Kidney tubule cell (primary cell): ENCODE data around the gene KIF13A.
"Not testable (repeated sequence)": the region's sequence is repeated elsewhere in the genome, so short reads cannot be mapped to it uniquely, and the experiment has no call there.

Experiments
- DNase-seq: peaks from one replicate; pipeline ENCODE4 v3.0.0-alpha.2; 2018; ENCODE audit warnings: low spot score

Gene KIF13A

DNA sequence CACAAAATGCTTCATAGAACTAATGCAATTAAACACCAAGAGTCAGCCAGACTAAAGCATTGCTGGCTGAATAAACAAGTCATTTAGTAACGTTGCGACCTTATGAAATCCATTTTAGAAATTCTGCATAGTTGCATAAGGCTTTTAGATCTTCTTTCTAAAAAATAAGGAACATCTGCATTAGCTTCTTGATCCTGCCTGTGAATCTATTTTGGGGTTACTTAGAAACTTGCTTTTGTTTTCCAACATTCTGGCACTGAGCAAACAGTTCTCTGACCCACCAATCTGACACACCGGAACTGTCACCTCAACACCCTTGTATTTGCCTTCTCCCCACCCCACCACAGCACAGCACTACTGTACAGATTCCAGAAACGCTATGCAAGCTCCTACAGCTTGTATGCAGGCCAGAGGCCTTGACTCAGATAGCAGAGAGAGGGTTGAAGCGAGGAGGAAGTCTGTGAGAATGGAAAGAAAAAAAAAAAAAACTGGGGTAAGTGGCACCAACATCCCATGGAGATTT, 55.0 kb downstream of the KIF13A start:
- peak; percentile 29 for DNase-seq

DNA sequence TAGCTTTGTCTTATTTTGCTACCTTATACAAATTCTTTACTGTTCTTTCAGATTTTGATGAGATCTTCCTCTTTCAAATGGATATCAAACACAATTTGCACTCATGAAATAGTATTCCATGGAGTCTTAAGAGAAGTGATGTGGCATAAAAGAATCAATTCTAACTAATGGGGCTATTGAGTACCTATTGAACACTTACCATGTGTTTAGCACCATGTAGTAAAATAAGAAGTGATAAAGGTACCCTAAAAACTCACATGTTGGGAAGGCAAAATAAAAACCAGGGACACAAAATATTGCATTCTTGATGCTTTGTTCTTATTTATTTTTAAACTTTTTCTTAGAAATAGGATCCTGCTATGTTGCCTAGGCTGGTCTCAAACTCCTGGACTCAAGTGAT, 56.2 kb downstream of the KIF13A start:
- no peak for DNase-seq

DNA sequence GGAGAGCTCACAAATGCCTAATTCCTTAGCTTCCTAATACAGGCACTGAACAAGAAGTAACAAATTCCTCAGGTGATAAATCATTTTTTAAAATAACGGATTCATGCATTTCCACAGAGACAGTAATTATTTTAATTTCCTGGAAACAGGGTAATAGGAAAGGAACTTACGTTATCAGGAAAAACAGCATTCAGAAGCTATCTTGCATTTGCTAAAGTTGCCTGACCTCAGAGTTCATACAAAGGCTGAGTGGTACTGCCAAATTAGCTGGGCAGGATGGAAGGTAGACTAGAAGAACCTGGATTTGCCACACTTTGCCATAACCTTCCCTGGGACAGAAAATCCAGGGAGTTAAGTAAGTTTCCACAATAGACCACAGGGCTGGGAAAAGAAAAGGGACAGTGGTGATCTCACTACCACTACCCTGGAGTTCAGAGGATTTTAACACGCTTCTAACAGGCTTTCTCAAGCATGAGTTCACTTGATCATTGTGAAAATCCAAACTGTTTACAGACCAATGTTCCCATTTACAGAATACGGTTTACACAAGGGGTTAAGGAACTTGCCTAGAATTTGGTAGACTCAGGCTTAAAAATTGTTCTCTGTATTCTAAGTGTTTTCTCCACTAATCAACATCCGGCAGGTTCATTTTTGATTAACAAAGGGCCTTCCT, 57.0 kb downstream of the KIF13A start:
- peak; percentile 39 for DNase-seq

DNA sequence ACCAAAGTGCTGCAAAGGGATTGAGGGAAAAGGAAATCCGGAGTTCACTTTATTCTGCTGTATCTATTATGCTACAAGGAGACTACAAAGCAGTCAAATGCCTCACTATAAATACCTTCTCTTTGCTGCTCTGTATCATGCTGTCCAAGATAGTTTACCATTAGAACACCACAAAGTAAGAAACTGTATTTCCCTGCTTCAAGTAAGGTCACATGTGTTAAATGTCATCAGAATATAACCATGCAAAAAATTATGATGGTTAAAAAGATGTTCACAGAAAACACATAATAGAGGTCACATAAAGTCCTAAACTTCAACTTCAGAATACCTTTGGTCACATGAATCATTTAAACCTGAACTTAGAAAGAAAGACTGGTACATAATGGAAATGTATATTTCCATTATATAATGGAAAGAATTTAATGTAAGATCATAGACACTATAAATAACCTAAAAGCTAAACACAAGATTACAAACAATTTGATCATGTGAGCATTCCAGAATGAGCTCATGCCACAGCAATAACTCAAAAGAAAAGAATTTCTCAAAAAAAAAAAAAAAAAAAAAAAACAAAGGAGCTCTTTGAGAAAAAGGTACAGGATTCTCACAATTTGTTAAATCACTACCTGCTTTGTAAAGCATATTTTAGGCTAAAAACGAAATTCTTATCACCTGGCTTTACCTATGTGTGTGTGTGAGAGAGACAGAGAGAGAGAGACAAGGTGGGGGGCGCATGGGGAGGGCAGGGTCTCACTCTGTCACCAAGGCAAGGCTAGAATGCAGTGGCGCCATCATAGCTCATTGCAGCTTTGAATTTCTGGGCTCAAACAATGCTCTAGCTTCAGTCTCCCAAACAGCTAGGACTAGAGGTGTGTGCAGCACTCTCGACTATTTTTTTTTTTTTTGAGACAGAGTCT, 58.7 kb downstream of the KIF13A start:
- peak; percentile 22 for DNase-seq

DNA sequence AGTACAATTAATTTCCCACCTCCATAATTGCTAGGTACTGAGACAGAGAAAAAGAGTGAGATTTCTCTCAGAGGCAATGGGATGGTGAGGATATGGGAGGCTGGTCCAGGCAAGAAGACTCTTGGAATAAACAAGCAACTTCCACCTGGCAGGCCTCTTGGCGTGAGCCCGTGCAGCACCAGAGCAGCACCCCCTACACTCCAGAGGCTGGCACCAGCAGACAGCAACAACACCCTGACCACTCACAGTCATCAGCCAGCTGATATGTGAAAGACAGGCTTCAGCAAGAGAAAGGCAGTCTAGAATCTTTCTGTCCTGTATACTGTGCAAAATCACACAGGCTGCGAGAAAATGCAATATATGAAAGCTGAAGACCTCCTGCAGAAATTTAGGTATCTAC, 59.7 kb downstream of the KIF13A start:
- DNase-seq, result no peak

DNA sequence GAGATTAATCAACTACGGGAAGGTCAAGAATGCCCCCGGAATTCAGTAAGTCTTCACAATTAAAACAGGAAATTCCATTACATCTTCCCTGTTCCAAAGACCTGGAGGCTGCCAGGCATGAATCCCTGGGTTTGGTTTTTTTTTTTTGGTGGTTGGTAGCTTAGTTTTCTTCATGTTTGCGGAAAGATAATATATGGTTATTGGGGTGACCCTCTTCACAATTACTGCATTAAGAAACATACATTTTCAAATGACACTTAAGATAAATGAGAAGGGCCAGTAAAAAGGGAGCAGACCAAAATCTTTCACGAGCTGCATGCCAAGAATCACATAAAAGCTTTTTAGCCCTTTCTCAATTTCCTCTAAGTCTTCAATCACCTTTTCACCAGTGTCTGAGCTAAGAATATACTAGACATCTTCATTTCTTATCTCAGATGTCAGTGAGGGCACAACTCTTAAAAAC, 64.0 kb downstream of the KIF13A start:
- no peak for DNase-seq

DNA sequence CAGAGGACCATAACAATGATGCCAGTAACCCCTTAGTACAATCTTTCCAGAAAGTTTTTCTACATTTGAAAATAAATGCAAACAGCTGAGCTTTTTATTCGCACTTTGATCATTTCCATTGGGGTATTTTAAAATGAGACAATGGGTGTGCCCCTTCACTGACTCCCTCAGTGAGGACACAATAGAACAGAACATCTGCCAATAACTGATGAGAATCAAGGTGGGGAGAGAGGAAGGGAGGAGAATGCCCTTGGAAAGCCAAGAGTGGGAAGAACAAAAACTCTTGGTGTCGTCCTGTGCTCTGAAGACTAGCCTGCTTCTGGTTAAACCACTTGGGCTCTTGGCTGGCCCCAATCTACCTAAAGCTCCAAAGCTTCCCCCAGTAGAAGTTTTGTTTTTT, 66.0 kb downstream of the KIF13A start:
- DNase-seq, result no peak

DNA sequence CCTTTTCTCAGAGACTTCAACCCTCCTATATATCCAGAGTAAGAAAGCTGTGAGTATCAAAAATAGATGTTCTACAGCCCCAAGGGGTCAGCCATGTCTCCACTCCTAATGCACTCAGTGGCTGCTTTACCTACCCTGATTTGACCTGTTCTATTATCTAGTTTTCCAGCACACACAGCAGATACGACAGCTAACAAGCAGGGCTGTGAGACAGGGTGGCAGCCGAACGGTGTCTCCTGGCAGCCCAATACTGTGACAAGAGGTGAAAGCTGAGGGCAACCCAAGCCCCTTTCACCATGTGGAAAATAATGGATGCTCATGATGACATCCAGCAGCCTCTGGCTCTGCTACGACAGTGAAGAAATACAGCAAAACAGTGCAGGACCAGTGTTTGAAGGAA, 67.9 kb downstream of the KIF13A start:
- no peak for DNase-seq

DNA sequence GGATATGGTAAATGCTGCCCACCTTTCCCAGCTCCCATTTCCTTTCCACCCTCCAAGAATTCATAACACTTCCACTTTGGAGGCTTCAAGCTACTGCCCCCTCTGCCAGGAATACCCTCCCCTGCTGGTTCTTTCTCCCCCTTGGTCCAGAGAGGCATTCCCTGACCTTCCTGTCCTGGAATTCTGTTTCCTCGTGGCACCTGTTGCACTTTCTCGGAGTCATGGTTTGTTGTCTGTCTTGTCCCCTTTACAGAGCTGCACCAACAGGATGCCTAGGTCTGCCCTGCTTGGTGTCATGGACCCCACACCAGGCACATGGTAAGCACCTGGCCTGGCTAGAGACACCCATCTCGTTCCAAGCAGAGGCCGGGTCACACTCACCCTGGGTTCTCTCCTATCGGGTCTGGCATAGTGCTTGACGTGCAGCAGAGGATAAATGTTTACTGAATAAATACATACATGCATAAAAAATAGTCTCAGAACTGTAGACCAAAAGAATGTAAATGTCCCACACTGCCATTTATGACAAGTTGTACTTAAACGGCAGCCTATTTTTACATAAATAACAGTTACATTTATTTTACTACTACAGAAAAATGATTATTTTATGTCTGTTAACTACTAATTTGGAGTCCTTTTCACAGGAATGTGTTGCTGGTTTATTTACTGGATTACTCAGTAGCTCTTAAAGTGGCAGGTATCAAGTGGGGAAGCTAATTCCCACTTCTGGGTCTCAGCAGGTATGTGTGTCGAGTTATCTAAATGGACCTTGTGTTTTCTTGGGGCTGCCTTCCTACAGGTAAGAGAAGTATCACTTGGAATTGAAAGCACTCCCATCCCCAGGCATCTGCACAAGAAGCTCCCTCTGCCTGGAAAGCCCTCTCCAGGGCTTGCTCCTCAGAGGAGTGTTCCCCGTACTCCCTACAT, 69.3 kb downstream of the KIF13A start:
- no peak for DNase-seq

DNA sequence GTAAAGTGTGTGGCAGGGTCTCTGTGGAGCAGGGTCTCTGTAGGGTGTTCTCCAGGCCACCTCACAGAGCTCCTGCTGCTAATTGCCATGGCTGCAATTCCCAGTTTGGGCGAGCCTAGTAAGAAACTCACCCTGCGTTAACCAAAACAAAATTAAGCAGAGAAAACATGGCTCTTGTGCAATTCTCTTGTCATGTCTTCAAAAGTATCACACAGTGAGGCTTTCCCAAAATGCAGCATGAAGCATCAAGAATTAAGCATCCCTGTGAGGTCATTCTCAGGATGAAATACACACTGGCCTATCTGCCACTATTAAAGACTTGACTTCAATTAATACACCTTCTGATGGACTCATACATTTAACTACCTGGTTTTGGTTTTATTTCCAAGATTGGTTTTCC, 72.8 kb downstream of the KIF13A start:
- DNase-seq, result no peak

DNA sequence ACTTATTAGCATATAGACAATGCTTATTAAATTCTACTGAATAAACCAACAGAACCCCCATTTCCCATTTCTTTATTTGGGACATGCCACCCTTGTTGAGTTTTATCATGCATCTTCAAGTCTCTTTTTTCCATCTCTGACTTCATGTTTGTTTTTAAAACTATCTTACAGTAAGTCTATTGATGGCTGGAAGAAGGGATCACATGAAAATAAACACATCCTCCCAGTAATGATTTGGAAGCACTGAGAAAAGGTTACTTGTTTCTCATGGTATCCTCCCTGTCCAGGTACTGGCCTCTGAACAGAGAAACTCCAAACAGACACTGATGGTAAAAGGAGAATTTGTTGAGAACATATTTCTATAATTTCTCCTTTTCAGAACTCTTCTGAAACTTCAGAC, 74.9 kb downstream of the KIF13A start:
- no peak for DNase-seq

DNA sequence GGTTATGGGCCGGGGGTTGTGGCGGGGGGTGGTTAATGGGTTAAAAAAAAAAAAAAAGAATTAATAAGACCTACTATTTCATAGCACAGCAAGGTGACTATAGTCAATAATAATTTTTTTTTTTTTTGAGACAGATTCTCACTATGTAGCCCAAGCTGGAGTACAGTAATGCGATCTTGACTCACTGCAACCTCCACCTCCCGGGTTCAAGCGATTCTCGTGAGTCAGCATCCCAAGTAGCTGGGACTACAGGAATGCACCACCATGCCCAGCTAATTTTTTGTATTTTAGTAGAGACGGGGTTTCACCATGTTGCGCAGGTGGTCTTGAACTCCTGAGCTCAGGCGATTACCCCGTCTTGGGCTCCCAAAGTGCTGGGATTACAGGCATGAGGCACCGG, 75.8 kb downstream of the KIF13A start:
- DNase-seq, result not testable (repeated sequence)

DNA sequence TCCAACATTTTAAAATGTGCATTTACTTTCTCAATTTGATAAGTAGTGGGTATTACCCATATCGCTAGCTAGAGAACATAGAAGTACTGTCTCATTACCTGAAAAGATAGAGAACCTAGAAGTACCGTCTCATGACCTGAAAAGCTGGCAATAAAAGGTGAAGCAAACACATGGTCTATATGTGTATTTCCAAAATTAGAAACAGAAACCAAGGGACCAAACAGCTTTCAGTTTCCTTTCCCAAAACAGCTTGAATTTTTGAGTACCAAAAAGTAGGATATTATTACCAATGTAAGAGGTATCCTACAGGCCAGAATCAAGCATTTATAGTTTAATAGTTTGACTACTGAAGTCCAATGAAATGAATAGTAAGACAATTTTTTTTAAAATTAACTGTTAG, 77.2 kb downstream of the KIF13A start:
- no peak for DNase-seq

DNA sequence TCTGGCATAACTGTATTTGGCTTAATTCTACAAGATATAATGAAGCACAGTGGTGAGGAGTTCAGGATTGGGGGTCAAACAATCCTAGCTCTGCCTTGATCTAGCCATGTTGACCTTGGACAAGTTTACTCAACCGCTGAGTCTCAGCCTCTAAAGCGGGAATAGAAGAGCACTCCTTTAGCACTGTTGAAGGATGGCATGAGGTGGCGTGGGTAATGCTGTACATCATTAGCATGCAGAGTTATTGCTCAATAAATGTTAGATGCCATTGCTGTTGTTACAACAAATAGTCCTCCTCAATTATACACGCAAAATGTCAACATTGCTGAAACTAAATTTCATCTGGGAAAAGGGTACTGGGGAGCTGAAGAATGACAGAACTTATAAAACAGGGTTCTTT, 78.6 kb downstream of the KIF13A start:
- DNase-seq, result no peak

DNA sequence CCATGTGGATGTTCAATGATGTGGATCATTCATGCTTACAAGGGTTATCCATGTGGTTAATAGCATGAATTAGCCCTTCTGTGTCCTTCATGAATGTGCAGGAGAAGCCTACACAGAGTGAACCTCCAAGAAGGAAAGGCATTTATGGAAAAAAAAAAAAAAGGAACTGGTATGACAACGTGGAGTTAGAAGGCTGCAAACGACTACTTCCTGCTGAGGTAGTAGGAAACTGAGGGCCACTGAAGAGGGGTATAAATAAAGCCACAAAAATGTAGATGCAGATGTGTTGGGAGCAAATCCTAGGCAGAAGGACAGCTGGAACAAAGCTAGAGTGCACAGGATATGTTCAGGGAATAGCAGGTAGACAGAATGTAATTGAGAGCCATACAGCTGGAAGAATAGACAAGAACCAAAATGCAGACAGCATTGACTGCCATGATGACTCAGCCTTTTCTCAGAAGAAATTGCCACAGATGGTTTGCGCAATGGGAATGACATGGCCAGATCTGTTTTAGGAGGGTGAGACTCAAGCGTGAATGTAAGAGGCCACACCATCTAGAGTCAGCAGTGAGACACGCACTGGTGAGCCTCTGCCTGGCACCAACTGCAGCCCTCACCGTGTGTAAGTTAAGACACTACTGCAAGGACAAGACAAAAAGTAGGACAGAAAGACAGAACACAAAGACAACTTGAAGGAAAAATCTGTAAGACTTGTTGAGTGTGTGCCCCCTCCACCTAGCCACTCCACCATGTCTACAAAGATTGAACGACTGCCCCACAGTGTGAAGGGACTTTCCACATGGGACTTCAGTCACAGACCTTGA, 79.8 kb downstream of the KIF13A start:
- peak; percentile 93 for DNase-seq

DNA sequence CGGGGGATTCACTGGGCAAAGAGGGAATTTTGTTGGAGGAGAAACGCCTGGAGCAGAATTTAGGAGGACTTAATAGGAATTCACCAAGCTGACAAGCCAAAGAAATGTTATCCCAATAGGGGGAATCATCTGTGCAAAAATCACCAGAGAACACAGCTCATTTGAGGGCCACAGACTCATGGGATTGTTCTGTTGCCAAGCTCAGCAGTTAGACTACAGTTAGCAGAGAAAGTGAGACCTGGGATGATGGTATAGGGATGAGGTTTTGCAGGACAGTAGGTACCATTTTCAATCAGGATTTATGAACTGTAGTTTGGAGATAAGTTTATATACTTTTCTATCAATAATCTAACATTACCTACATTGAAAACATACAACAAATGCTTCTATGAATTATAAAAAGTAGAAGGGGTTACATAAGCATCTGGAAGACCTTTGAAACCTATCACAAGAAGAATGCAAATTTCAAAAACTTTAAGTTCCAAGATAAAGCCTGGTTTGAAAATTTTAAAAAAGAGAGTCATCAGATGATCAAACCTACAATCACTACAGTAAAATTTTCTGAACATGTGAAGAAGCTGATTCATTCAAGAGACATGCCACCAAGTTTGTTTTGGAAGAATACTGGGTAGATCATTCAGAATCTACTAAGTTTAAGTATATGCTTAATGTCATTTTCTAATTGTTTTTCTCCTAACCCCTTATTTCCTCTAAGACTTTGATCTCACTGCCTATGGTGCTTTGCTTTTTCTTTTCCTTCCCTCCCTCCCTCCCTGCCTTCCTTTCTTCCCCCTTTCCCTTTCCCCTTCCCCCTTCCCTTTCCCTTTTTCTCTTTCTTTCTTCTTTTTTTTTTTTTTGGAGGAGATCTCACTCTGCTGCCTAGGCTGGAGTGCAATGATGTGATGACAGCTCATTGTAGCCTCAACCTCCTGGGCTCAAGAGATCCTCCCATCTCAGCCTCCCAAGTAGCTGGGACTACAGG, 81.5 kb downstream of the KIF13A start:
- DNase-seq, result peak; percentile 69

DNA sequence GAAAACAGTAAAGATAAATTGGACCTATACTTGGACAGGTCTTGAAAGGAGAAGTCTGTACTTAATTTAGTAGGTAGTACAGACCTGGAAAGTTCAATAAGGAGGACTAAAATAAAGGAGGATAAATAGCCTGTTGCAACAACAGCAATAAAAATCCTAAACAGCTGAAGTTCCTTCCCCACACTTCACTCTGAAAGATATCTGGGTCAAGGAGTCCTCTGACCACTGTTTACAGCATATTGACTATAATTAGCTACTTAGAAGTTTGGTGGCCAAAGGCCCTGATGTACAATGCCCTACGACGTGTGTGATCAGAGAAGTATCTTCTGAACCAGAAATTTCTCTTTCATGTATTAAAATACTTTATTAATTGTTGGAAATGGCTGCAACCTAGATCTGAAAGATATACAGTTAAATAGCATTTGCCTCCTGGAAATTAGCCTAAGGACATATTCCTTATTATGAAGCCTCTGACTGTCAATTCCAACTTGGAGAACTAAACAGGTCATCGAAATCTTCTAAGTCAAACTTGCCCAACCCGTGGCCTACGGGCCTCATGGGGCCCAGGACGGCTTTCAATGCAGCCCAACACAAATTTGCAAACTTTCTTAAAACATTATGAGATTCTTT, 82.8 kb downstream of the KIF13A start:
- DNase-seq, result no peak

DNA sequence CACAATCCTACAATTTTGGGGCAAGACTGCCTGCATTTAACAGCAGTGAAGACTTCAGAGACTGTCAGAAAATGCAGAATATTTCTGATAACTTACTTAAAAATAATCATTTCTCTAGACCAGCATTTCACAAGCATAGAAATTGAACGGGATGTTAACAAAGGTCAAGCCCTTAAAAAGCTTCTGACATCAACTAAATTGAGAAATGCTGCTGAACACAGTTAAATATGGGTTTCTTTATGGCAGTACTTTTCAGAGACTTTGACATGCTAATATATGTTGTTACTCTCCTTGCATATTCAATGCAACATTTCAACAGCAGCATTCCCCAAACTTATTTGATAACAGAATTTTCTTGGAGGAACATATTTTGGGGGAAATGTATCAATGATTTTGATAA, 84.5 kb downstream of the KIF13A start:
- no peak for DNase-seq

DNA sequence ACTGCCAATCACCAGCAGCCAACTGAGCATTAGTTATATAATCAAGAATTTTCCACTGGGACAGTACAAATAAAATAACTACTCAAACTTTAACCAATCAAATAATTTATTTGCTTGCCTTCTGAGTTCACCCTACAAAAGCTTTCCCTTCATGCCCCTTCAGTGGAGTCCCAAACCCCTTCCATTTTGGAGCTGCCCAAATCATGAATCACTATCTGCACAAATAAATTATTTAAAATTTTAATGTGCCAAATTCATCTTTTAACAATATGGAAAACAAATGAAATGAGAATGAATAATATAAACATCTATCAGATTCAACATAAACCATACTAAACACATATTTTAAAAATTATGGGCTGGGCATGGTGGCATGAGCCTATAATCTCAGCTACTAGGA, 85.9 kb downstream of the KIF13A start:
- DNase-seq, result no peak
